GM21737 (cell line): Measurements from ENCODE around the gene PRSS27.

Experiments
- ATAC-seq: cut with Tn5 transposase; IDR thresholded peaks from one replicate; pipeline ENCODE4 v1.9.1; 2021; ENCODE audit warnings: mild to moderate bottlenecking, moderate library complexity; ENCODE audit not compliant: unreplicated experiment

The PRSS27 gene

GRCh38 chr16:2720064-2720457 is at the start of gene PRSS27:
Gene PRSS27, minus strand, starts transcription at chr16:2720224. Its CDS starts 64 bp downstream, at chr16:2720160.
- no peak for ATAC-seq

- no peak for ATAC-seq
Measured at GRCh38 chr16:2769675-2770056, 49.6 kb upstream of the PRSS27 start.

- ATAC-seq: no peak
Measured at GRCh38 chr16:2769100-2769529, 49.1 kb upstream of the PRSS27 start.

- ATAC-seq: no peak
Measured at GRCh38 chr16:2768403-2769089, 48.5 kb upstream of the PRSS27 start.

- no peak for ATAC-seq
Measured at GRCh38 chr16:2767891-2768290, 47.9 kb upstream of the PRSS27 start.

GRCh38 chr16:2767140-2767731 is 47.2 kb upstream of the PRSS27 start:
- ATAC-seq: no peak

- no peak for ATAC-seq
Measured at GRCh38 chr16:2766430-2767139, 46.6 kb upstream of the PRSS27 start.

- ATAC-seq: no peak
Measured at GRCh38 chr16:2765462-2766404, 45.7 kb upstream of the PRSS27 start.

GRCh38 chr16:2764718-2765117 is 44.7 kb upstream of the PRSS27 start:
- no peak for ATAC-seq

- ATAC-seq: no peak
Measured at GRCh38 chr16:2763173-2763572, 43.1 kb upstream of the PRSS27 start.

- no peak for ATAC-seq
Measured at GRCh38 chr16:2762711-2763110, 42.7 kb upstream of the PRSS27 start.

GRCh38 chr16:2761886-2762583 is 42.0 kb upstream of the PRSS27 start:
- no peak for ATAC-seq

GRCh38 chr16:2761472-2761871 is 41.4 kb upstream of the PRSS27 start:
- no peak for ATAC-seq

GRCh38 chr16:2757344-2757743 is 37.3 kb upstream of the PRSS27 start:
- no peak for ATAC-seq

- ATAC-seq: no peak
Measured at GRCh38 chr16:2756288-2757015, 36.4 kb upstream of the PRSS27 start.

- ATAC-seq: no peak
Measured at GRCh38 chr16:2755158-2755557, 35.1 kb upstream of the PRSS27 start.

- ATAC-seq: no peak
Measured at GRCh38 chr16:2753733-2754020, 33.7 kb upstream of the PRSS27 start.

GRCh38 chr16:2752850-2753732 is 33.1 kb upstream of the PRSS27 start:
- ATAC-seq: peak; percentile 34
